Testis (tissue), 2 donors: Measurements from ENCODE around the gene SNX6.

Experiments
- CTCF ChIP-seq, 3 experiments: fragments of 450-650 bp in 2 of 3; fragments of 200-600 bp in 1 of 3; sonication (generic) in 1 of 3; IDR thresholded peaks; one replicate each; pipeline ENCODE4 v1.5.1; 2016 to 2019; ENCODE audit warnings: antibody characterized with exemption in 3 of 3, mild to moderate bottlenecking in 2 of 3, moderate library complexity in 1 of 3
- POLR2A ChIP-seq: fragments of 450-650 bp; IDR thresholded peaks from one replicate; pipeline ENCODE4 v1.6.1; 2017; ENCODE audit warnings: antibody characterized with exemption, mild to moderate bottlenecking, moderate library complexity

GRCh38 chr14:34640826-34641225, 10.9 kb upstream of the SNX6 start:
- TF ChIP-seq CTCF (IDR thresholded peaks at IDR 0.05), result no peak
- no peak for TF ChIP-seq POLR2A
